Measurements from ENCODE around the gene TSTD1.
A peak's percentile ranks its signal among the peaks of the same experiment; 100 is the strongest.
"Not testable (repeated sequence)": the region's sequence is repeated elsewhere in the genome, so short reads cannot be mapped to it uniquely, and the experiment has no call there.

The TSTD1 gene

DNA sequence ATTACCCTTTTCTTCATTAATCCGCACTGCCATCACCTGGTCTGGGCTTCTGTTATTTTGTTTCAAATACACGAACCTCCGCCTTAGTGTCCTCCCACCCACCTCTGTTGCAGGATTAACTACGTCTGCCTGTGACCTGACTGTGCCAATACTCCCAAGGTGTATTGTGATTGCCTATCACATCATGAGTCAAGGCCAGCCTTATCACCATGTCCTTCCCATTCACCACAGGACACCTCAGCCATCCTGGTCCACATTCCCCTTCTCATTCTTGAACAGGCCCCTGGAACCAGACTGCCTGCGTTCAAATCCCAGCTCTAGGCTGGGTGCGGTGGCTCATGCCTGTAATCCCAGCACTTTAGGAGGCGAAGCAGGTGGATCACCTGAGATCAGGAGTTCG lies 32.2 kb downstream of the TSTD1 start:
- DNase-seq = no peak

DNA sequence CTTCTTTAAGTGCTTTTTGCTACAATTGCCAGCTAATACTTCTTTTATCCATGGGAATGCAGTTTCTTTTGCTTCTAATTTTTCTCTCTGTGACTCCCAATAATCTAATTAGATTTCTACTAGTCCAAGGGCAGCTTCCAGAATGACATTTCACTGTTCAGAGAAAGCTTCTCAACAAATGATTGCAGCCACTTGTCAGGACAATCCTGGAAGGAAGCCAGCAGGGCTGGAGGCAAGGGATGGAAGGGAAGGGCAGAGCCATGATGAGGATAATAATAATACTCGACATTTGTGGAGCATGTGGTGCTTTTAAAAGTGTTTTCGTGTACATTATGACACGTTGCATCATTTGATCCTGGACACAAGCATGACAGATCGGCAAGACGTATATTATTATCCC lies 37.2 kb downstream of the TSTD1 start:
- DNase-seq = no peak

DNA sequence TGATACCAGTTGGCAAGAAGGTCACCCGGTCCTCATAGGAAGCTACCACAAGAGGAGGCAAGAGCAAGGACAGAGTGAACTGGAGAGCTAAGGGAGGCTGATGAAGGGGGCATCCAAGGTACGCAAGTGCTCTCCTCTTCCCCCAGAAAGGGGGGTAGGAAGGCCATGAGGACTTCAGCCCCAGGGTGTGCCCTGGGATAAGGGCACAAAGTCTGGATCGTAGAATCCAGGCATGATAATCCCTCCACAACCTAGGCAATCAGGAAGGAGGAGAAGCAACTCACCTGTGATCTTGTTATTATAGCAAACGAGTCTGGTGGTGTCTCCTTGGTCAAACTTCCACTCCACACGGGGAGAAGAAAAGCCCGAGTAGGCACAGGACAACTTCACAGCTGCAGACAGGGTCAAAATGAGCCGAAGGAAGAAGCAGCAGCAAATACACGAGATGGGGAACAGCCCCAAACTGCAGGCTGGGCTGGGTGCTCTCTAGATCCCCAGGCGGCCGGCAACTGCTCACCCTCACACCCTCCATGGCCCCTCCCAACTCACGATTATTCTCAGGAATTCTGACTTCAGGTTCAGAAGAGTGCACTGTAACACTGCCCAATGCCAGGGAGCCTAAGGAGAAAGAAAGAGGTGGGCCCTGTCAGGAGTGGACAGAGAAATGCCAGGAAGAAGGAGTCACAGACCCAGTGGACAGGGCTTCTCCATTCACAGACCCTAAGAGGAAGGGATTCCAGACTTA lies 37.9 kb downstream of the TSTD1 start:
- DNase-seq = no peak

DNA sequence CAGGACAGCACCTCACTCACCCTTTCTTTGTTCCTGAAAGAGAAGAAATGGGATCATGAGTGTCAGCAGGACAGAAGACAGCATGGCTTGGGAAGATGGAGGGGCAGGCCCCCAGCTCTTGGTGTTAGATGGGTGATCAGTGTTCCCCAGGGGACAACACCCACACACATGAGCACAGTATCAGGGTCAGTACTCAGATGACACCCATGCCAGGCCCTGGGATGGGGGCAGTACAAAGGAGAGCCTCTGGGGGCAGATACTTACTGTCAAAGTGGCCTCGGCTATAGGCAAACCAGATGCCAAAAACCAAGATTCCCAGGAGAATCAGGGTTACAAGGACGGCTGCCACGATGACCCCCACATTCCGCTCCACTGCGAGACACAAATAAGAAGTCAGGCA lies 39.4 kb downstream of the TSTD1 start:
- no peak for DNase-seq

DNA sequence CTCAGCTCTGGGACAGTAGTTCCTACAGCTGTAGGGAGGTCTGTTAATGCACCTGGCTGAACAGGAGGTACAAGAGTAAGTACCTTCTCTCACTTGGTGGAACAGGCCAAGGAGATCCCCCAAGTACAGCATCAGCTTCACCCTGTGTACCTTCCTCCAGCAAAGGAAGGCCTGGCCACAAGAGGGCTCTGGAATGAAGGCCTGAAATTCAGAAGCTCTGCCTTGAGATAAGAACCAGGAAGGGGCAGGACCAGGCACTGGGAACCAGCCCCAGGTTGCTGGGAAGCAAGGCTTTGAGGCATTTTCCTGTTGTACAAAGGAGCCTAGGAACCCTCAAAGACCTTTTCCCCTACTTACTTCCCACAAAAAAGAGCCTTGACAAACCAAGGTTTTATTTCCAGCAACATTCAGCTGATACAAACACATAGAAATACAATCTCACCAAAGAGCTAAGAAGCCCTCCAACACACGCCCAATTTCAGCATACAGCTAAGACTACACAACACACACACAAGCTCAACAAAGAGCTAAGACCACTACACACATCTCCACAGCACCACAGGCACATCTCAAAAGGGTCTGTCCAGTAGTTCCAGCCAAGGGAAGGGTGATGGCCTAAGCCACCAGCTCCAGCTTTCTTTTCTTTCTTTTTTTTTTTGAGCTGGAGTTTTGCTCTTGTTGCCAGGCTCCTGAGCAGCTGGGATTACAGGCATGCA lies 41.3 kb downstream of the TSTD1 start:
- DNase-seq = peak; percentile 7

DNA sequence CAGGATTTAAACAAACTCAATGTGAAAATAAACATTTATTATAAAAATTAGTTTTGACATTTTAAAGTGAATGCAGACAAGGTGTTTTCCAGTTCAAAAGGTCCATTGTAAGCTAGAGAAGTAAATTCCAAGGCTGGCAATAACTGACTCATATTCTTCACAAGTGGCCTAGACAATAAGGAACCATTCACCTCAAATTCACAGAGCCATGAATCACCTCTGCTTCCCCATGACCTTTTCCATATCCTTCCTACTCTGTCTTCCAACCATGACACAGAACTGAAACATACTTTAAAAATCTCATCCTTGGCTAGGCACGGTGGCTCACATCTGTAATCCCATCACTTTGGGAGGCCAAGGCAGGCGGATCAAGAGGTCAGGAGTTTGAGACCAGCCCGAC lies 42.6 kb downstream of the TSTD1 start:
- no peak for DNase-seq

DNA sequence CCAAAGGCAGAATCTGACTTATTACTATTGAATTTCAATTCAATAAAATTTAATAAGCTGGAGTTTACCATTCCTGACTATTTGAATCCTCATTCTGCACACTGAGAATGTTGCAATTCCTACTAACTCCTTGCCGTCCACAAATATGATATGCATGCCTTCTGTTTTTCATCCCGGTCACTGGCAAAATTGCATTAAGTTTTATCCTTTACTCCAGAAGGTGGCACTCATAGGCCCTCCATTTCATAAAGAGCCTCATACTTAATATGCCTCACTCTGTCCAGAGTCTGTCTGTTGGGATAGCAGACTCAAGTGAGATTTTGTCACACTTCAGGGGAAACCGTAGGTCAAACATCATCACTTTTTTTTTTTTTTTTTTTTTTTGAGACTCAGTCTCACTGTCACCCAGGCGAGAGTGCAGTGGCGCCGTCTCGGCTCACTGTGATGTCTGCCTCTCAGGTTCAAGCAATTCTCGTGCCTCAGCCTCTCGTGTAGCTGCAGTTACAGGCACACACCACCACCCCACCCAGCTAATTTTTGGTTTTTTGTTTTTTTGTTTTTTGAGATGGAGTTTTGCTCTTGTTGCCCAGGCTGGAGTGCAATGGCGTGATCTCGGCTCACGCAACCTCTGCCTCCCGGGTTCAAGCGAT lies 45.1 kb downstream of the TSTD1 start:
- peak; percentile 19 for DNase-seq

DNA sequence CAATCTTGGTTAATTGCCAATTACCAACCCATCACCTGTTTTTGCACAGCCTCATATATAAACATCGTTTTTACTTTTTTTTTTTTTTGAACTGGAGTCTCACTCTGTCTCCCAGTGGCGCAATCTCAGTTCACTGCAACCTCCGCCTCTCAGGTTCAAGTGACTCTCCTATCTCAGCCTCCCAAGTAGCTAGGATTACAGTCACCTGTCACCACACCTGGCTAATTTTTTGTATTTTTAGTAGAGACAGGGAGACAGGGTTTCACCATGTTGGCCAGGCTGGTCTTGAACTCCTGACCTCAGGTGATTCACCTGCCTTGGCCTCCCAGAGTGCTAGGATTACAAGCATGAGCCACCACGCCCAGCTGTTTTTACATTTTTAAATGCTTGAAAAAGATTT lies 46.7 kb downstream of the TSTD1 start:
- not testable (repeated sequence) for DNase-seq

Data from NCI-H1694 treated with DMSO at 0.1 percent for 48 hours (cell line).